Endothelial cell of umbilical vein (primary cell): ENCODE data around the gene IRF8. TPM values are rescaled to one million over a fixed set of nuclear protein-coding genes. Genes with fewer than 3 reads are reported as not detected.

Experiments
- BruUV-seq: library from RNA; stranded (reverse); fragments of 400-500 nt; replicated peaks from 2 replicates; lab custom pipeline; 2021; lab: Mats Ljungman, UMichigan
- CTCF ChIA-PET: fragments of 300-600, 350-600 bp; sonication (Branson Sonifier 250); formaldehyde crosslinking; loops from one replicate; lab custom pipeline; 2021; ENCODE audit warnings: antibody characterized with exemption, inconsistent platforms; lab: Charles Lee
- POLR2A ChIA-PET: fragments of 300-600, 350-600 bp; sonication (Branson Sonifier 250); formaldehyde crosslinking; loops from one replicate; lab custom pipeline; 2021; ENCODE audit warnings: antibody characterized with exemption, inconsistent platforms; lab: Charles Lee
- DNase-seq: peaks from one replicate; pipeline ENCODE4 v3.0.0-alpha.2; 2011; ENCODE audit warnings: low read depth, low spot score
- FAIRE-seq: peaks from 2 replicates; lab custom pipeline; 2011; peaks lifted over from hg19 to GRCh38; lab: Jason Lieb, UNC
- H2AFZ ChIP-seq: 2 replicates; pipeline ENCODE4 v1.6.0; 2012; ENCODE audit warnings: low read depth, low read length, control low read depth, inconsistent platforms
- H3K27ac ChIP-seq: 2 replicates; pipeline ENCODE4 v1.5.1; 2011; ENCODE audit warnings: low read depth, mild to moderate bottlenecking, control low read depth, low read length, moderate library complexity; ENCODE audit not compliant: insufficient read depth
- H3K27me3 ChIP-seq, 2 experiments: 2 replicates each; pipeline versions ENCODE4 v1.6.0 to v1.6.1; 2011; ENCODE audit warnings: low read length in 2 of 2, mixed read lengths in 1 of 2; ENCODE audit not compliant: control insufficient read depth in 2 of 2, insufficient read depth in 2 of 2
- H3K36me3 ChIP-seq, 2 experiments: 2 replicates in 1 of 2; 3 replicates in 1 of 2; pipeline ENCODE4 v1.5.1; 2011; ENCODE audit warnings: low read length in 2 of 2, mild to moderate bottlenecking in 1 of 2, moderate library complexity in 1 of 2; ENCODE audit not compliant: control insufficient read depth in 2 of 2, insufficient read depth in 2 of 2; ENCODE audit errors: extremely low read depth in 1 of 2
- H3K4me1 ChIP-seq: 3 replicates; pipeline ENCODE4 v1.5.1; 2011; ENCODE audit warnings: mild to moderate bottlenecking, low read length; ENCODE audit not compliant: control insufficient read depth, insufficient read depth; ENCODE audit errors: extremely low read depth
- H3K4me2 ChIP-seq: 2 replicates; pipeline ENCODE4 v1.6.1; 2011; ENCODE audit warnings: low read length, control low read depth, mixed read lengths; ENCODE audit not compliant: insufficient read depth
- H3K4me3 ChIP-seq, 3 experiments: fragments of 200-600 bp in 1 of 3; sonication (generic), shearing (Covaris generic) in 1 of 3; replicated peaks in 1 of 3; 2 replicates each; pipeline ENCODE4 v1.5.1; 2011 to 2016; ENCODE audit warnings: control low read depth in 3 of 3, low read length in 3 of 3, mild to moderate bottlenecking in 2 of 3, inconsistent platforms in 1 of 3, low read depth in 1 of 3, moderate library complexity in 1 of 3; ENCODE audit not compliant: insufficient read depth in 1 of 3
- H3K79me2 ChIP-seq: 2 replicates; pipeline ENCODE4 v1.6.0; 2012; ENCODE audit warnings: low read length, inconsistent platforms; ENCODE audit not compliant: control insufficient read depth, insufficient read depth
- H3K9ac ChIP-seq: replicated peaks from 2 replicates; pipeline ENCODE3; 2011; ENCODE audit warnings: low read length, control low read depth; ENCODE audit not compliant: insufficient read depth; ENCODE audit errors: extremely low read depth
- H3K9me1 ChIP-seq: replicated peaks from 3 replicates; pipeline ENCODE4 v1.6.0; 2011; ENCODE audit warnings: mild to moderate bottlenecking, low read length; ENCODE audit not compliant: control insufficient read depth, insufficient read depth; ENCODE audit errors: extremely low read depth
- H3K9me3 ChIP-seq: replicated peaks from 2 replicates; pipeline ENCODE4 v1.5.1; 2012; ENCODE audit warnings: low read length, inconsistent platforms; ENCODE audit not compliant: control insufficient read depth, insufficient read depth
- H4K20me1 ChIP-seq: replicated peaks from 2 replicates; pipeline ENCODE3; 2011; ENCODE audit warnings: mild to moderate bottlenecking, low read length; ENCODE audit not compliant: control insufficient read depth, insufficient read depth; ENCODE audit errors: extremely low read depth
- EZH2 ChIP-seq: IDR thresholded peaks from 2 replicates; pipeline ENCODE4 v1.6.1; 2012; ENCODE audit warnings: borderline replicate concordance, low read depth, mild to moderate bottlenecking, moderate library complexity, low read length, inconsistent platforms; ENCODE audit not compliant: severe bottlenecking
- FOS ChIP-seq: IDR thresholded peaks from 2 replicates; pipeline ENCODE4 v1.6.1; 2011; ENCODE audit warnings: mild to moderate bottlenecking, low read length, moderate library complexity, borderline replicate concordance; ENCODE audit not compliant: insufficient read depth
- GATA2 ChIP-seq: IDR thresholded peaks from 2 replicates; pipeline ENCODE4 v1.7.0; 2011; ENCODE audit warnings: low read depth, mild to moderate bottlenecking, moderate library complexity, mixed read lengths, low read length; ENCODE audit not compliant: insufficient read length, insufficient read depth
- JUN ChIP-seq: IDR thresholded peaks from 2 replicates; pipeline ENCODE4 v1.6.1; 2011; ENCODE audit warnings: borderline replicate concordance, low read depth; ENCODE audit not compliant: insufficient read length, insufficient read depth
- MYC ChIP-seq: IDR thresholded peaks from one replicate; pipeline ENCODE4 v1.6.1; 2011; ENCODE audit warnings: mild to moderate bottlenecking, low read depth, low read length
- POLR2A ChIP-seq: IDR thresholded peaks from 2 replicates; pipeline ENCODE4 v1.6.1; 2012; ENCODE audit warnings: low read depth, mild to moderate bottlenecking, control low read depth, low read length
- POLR2AphosphoS5 ChIP-seq: IDR thresholded peaks from 2 replicates; pipeline ENCODE4 v1.6.1; 2012; ENCODE audit warnings: low read depth, mild to moderate bottlenecking, control low read depth, low read length, moderate library complexity; ENCODE audit not compliant: insufficient read depth
- dilution Hi-C: fragments of 300-500 bp; cut with MboI; formaldehyde crosslinking; loops from one replicate; pipeline ENCODE4 v1.15.0; 2019; ENCODE audit warnings: low sequenced_read_pairs; ENCODE audit not compliant: extremely low pct_ligation_motif_present
- intact Hi-C: fragments of 100-400 bp; cut with micrococcal nuclease; formaldehyde crosslinking; loops from one replicate; pipeline ENCODE4 v1.10.0; 2022
- polyA plus RNA-seq, 4 experiments: library from polyadenylated mRNA; depleted of rRNA in 3 of 4; stranded (reverse) in 3 of 4; unstranded in 1 of 4; fragments of >200 nt; gene quantifications; 2 replicates each; pipeline versions ENCODE4 v1.2.1 to v1.2.3, GENCODE V29; 2011 to 2012; ENCODE audit warnings: missing spikeins in 1 of 4
- total RNA-seq: library from RNA; stranded (reverse); gene quantifications from 2 replicates; pipeline ENCODE4 v1.2.3, GENCODE V29; 2021
- TF ChIP-seq, protein P1 (sequence below): IDR thresholded peaks from 2 replicates; pipeline ENCODE4 v1.6.1; 2011; ENCODE audit not compliant: insufficient read depth, insufficient read length
- TF ChIP-seq, protein P2 (sequence below), 2 donors: IDR thresholded peaks; 1 replicate in 1 of 2; 2 replicates in 1 of 2; pipeline ENCODE4 v1.5.1; 2011; ENCODE audit warnings: low read length in 2 of 2, mild to moderate bottlenecking in 2 of 2, moderate library complexity in 2 of 2, control low read depth in 1 of 2, inconsistent platforms in 1 of 2, low read depth in 1 of 2; ENCODE audit not compliant: insufficient read depth in 1 of 2; ENCODE audit errors: extremely low read depth in 1 of 2

Gene IRF8
- total and polyA plus RNA-seq, 2 donors (not counting 3 experiments of a cell fraction or from before 2014, with no cell fraction given), result not detected

DNA sequence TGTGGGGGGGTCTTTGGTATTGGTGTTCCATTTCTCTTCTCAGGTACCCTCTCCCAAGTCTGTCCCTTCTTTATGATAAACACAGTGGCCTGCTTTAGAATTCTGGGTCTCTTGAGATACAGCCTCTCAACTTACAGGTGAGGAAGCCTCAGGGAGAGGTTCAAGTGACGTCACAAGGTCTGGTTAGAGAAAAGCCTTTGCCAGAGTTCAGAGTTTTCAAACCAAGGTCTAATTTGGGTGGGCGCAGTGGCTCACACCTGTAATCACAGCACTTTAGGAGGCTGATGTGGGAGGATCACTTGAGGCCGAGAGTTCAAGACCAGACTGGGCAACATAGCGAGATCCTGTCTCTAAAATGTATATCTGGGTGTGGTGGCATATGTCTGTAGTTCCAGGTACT lies 2.1 kb downstream of the IRF8 start:
- DNase-seq (no peak), FAIRE-seq (no peak)
- H3K27ac ChIP-seq, result no peak overlapping the region
- H3K9ac ChIP-seq, result no peak overlapping the region
- peaks cover 50% of the 10 kb centered on the region in 2 experiments for H3K27me3 ChIP-seq
- no peak overlapping the region for H2AFZ ChIP-seq
- ChIA-PET POLR2A (no interaction called here), CTCF (interaction anchor here (3.1 kb wide), 1 partner anchor 80 kb away, joined by 15 read pairs; no protein-coding TSS in a partner anchor)
- no peaks in the 10 kb centered on the region for H3K36me3 ChIP-seq
- H3K4me3 ChIP-seq, result no peak overlapping the region
- H4K20me1 ChIP-seq, result no peaks in the 10 kb centered on the region
- BruUV-seq, result no TSS peak
- no peaks in the 10 kb centered on the region for H3K9me1 ChIP-seq
- H3K79me2 ChIP-seq, result no peaks in the 10 kb centered on the region
- H3K9me3 ChIP-seq, result no peaks in the 10 kb centered on the region
- H3K4me2 ChIP-seq, result no peak overlapping the region
- TF ChIP-seq MYC, result no peak
- TF ChIP-seq, protein P1, sequence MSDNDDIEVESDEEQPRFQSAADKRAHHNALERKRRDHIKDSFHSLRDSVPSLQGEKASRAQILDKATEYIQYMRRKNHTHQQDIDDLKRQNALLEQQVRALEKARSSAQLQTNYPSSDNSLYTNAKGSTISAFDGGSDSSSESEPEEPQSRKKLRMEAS, result no peak
- TF ChIP-seq, protein P2, sequence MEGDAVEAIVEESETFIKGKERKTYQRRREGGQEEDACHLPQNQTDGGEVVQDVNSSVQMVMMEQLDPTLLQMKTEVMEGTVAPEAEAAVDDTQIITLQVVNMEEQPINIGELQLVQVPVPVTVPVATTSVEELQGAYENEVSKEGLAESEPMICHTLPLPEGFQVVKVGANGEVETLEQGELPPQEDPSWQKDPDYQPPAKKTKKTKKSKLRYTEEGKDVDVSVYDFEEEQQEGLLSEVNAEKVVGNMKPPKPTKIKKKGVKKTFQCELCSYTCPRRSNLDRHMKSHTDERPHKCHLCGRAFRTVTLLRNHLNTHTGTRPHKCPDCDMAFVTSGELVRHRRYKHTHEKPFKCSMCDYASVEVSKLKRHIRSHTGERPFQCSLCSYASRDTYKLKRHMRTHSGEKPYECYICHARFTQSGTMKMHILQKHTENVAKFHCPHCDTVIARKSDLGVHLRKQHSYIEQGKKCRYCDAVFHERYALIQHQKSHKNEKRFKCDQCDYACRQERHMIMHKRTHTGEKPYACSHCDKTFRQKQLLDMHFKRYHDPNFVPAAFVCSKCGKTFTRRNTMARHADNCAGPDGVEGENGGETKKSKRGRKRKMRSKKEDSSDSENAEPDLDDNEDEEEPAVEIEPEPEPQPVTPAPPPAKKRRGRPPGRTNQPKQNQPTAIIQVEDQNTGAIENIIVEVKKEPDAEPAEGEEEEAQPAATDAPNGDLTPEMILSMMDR (IDR thresholded peaks at IDR 0.05; ENCODE audit: extremely low read depth in 1 of 2, insufficient read depth in 1 of 2, low read depth in 1 of 2, low read length in 2 of 2), result no peak
- no peak for TF ChIP-seq GATA2
- no peak for TF ChIP-seq EZH2
- TF ChIP-seq POLR2AphosphoS5, result no peak
- no peak for TF ChIP-seq JUN
- TF ChIP-seq POLR2A, result no peak
- TF ChIP-seq FOS, result no peak
- intact Hi-C loops (no loop called here), dilution Hi-C loops (no loop called here)
- peaks cover 8% of the 10 kb centered on the region for H3K4me1 ChIP-seq
